WI38 (cell line): Measurements from ENCODE around the gene OR4D11.
"Not testable (repeated sequence)": the region's sequence is repeated elsewhere in the genome, so short reads cannot be mapped to it uniquely, and the experiment has no call there.

Experiments
- H3K4me3 ChIP-seq: 2 replicates; pipeline ENCODE4 v1.5.1; 2011; ENCODE audit warnings: low read depth, mild to moderate bottlenecking, control low read depth, low read length
- TF ChIP-seq, protein P1 (sequence below): IDR thresholded peaks from 2 replicates; pipeline ENCODE4 v1.5.1; 2012; ENCODE audit warnings: low read depth, mild to moderate bottlenecking, control low read depth, low read length

OR4D11 gene

DNA sequence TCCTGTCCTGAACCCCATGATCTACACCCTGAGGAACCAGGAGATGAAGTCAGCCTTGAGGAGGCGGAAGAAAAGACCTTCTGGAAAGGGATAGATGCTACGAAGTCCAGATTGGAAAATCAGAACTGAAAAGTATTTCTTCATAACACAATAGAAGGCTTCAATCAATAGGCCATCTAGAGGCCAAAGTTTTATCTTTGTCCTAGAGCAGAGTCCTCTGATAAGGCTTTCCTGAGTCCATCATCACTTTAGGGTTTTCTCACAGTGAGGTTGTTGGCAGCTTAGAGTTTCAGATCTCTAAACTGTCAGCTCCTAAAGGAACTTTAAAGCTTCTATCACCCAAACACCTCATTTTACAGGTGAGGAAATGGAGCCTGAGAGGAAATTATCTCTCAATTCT is 29.2 kb downstream of the OR4D11 start:
- TF ChIP-seq, protein P1, sequence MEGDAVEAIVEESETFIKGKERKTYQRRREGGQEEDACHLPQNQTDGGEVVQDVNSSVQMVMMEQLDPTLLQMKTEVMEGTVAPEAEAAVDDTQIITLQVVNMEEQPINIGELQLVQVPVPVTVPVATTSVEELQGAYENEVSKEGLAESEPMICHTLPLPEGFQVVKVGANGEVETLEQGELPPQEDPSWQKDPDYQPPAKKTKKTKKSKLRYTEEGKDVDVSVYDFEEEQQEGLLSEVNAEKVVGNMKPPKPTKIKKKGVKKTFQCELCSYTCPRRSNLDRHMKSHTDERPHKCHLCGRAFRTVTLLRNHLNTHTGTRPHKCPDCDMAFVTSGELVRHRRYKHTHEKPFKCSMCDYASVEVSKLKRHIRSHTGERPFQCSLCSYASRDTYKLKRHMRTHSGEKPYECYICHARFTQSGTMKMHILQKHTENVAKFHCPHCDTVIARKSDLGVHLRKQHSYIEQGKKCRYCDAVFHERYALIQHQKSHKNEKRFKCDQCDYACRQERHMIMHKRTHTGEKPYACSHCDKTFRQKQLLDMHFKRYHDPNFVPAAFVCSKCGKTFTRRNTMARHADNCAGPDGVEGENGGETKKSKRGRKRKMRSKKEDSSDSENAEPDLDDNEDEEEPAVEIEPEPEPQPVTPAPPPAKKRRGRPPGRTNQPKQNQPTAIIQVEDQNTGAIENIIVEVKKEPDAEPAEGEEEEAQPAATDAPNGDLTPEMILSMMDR, result no peak
- no peak overlapping the region for H3K4me3 ChIP-seq

DNA sequence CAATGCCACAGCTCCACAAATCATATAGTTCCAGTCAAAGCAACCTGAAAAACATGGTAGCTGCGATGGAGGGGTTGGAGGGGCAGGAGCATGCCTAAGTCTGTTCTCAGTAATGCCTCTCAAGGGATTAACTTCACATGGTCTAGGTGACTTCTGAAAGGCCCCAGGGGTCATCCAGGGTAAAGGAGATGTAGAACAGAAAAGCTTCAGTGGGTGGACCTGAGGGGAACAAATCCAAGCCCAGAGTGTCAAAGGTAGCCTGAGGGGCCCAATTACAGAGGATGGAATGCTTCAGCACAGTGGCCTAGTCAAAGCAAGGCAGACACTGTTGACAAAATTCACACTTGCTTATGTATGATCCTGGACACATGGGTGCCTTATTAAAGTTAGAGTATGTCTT is 31.3 kb downstream of the OR4D11 start:
- TF ChIP-seq, protein P1, result no peak
- no peak overlapping the region for H3K4me3 ChIP-seq

DNA sequence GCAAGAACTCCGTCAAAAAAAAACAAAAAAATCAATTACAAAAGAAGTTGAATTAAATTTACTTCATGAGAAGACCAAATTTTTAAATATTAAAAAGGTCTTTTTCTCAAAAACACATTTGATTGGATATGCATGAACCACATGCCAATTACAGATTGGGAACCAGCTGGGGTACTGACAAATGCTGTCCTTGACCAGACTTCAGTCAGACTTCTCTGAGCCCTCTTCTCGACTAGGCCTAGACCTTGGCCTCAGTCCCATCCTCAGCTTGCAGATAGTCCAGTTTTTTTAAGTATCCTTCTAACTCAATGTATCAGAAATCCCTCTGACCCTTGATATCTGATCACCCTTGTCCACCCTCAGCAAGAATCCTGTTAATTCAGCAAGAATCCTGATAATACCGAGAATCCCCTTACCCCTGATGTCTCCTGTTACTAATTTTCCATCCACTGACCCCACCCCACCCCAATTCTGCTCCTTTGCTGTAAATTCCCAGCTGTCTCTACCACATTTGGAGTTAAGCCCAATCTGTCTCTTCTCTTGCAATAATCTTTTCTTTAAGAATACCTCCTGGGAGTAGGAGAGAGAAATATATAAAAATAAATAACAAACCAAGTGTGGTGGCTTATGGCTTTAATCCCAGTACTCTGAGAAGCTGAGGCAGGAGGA is 38.9 kb downstream of the OR4D11 start:
- TF ChIP-seq, protein P1, result no peak
- no peak overlapping the region for H3K4me3 ChIP-seq

DNA sequence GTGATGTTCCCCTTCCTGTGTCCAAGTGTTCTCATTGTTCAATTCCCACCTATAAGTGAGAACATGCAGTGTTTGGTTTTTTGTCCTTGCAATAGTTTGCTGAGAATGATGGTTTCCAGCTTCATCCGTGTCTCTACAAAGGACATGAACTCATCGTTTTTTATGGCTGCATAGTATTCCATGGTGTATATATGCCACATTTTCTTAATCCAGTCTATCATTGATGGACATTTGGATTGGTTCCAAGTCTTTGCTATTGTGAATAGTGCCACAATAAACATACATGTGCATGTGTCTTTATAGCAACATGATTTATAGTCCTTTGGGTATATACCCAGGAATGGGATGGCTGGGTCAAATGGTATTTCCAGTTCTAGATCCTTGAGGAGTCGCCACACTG is 40.3 kb downstream of the OR4D11 start:
- not testable (repeated sequence) for H3K4me3 ChIP-seq

DNA sequence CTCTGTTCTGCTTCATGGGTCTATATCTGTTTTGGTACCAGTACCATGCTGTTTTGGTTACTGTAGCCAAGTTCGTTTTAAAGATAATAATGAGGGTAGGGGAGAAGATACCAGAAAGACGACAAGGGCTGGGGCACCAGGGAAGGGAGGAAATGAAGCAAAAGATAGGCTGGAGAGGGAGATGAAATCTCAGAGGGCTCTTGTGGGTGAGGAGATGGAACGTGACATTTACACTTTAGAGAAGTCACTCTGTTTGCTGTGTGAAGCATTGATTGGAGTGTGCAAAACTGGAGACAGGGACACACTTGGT is 41.4 kb downstream of the OR4D11 start:
- TF ChIP-seq, protein P1, result no peak
- H3K4me3 ChIP-seq, result no peak overlapping the region

DNA sequence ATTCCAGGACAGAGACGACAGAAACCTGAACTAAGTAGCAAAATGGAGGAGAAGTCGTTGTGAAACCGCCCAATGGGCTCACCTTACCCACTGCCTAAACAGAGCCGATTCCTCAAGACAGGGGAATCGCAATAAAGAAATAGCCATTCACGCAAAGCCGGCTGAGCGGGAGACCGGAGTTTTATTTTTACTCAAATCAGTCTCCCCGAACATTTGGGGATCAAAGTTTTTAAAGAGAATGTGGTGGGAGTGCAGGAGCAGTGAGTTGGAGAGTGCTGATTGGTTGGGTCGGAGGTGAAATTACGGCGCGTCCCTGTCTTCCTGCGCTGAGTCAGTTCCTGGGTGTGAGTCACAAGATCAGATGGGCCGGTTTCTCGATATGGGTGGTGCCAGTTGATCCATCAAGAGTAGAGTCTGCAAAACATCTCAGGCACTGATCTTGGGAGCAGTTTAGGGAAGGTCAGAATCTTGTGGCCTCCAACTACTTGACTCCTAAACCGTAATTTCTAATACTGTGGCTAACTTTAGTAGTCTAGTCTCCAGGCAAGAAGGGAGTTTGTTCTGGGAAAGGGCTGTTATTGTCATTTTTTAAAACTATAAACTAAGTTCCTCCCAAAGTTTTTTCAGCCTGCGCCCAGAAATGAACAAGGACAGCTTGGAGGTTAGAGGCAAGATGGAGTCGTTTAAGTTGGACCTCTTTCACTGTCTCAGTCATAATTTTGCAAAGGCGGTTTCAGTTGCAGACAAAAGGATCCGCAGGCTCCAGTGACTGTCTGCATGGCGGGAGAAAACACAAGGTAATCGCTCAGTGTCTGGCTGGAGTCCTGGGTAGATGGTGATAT is 42.0 kb downstream of the OR4D11 start:
- TF ChIP-seq, protein P1, result no peak
- no peak overlapping the region for H3K4me3 ChIP-seq

DNA sequence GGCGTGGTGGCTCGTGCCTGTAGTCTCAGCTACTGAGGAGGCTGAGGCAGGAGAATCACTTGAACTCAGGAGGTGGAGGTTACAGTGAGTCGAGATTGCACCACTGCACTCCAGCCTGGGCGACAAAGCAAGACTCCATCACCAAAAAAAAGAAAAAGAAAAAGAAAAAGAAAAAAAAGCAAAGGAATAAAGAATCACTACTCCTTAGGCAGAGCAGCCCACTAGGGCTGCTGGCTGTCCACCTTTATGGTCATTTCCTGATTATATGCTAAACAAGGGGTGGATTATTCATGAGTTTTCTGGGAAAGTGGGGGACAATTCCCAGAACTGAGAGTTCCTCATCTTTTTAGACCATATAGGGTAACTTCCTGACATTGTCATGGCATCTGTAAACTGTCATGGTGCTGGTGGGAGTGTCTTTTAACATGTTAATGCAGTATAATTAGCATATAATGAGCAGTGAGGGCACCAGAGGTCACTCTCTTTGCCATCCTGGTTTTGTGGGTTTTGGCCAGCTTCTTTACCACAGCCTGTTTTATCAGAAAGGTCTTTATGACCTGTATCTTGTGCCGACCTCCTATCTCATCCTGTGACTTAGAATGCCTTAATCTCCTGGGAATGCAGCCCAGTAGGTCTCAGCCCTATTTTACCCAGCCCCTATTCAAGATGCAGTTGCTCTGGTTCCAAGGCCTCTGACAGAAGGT is 44.4 kb downstream of the OR4D11 start:
- not testable (repeated sequence) for H3K4me3 ChIP-seq

DNA sequence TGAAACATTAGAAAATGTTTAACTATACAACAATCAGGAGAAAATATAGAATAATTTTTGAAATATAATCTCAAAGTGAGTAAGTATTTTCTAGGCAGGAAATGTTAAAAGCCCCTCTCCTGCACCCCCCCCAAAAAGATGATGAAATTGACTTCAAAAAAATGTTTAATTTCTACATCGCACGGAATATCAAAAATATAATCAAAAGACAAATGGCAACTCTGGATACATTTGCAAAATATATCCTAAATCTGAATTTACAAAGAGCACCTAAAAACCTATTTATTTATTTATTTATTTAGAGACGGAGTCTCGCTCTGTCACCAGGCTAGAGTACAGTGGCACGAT is 44.9 kb downstream of the OR4D11 start:
- TF ChIP-seq, protein P1, result no peak
- H3K4me3 ChIP-seq, result no peak overlapping the region
